ENCODE results near the gene CFAP91. TPM values are rescaled to one million over a fixed set of nuclear protein-coding genes. Genes with fewer than 3 reads are reported as not detected.

Gene CFAP91
- total RNA-seq, 1 donor from 2014 or later: 4.2 TPM

DNA sequence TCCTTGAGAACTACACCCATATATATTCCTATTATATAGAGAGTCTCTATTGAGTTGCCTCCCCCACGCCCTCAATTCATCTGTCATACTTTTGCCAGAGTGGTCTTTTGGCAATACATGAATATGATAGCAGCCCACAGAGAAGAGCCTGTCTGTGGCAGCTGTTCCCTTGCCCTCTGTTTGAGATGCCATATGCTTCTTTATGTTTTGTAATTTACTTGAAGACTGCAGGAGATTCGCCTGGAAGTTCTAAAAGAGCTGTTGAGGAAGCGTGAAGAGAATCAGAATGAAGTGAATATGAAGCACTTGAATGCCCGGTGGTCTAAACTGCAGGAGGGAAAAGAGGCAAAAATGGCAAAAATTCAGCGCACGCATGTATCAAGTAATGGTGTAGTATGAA lies 27.2 kb downstream of the CFAP91 start:
- no peak for DNase-seq (ENCODE audit: extremely low spot score in 2 of 2)
- no peak for TF ChIP-seq POLR2AphosphoS5 (IDR thresholded peaks at IDR 0.05; ENCODE audit: insufficient read depth in 1 of 2, low read depth in 1 of 2)
- TF ChIP-seq, protein P1, sequence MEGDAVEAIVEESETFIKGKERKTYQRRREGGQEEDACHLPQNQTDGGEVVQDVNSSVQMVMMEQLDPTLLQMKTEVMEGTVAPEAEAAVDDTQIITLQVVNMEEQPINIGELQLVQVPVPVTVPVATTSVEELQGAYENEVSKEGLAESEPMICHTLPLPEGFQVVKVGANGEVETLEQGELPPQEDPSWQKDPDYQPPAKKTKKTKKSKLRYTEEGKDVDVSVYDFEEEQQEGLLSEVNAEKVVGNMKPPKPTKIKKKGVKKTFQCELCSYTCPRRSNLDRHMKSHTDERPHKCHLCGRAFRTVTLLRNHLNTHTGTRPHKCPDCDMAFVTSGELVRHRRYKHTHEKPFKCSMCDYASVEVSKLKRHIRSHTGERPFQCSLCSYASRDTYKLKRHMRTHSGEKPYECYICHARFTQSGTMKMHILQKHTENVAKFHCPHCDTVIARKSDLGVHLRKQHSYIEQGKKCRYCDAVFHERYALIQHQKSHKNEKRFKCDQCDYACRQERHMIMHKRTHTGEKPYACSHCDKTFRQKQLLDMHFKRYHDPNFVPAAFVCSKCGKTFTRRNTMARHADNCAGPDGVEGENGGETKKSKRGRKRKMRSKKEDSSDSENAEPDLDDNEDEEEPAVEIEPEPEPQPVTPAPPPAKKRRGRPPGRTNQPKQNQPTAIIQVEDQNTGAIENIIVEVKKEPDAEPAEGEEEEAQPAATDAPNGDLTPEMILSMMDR (IDR thresholded peaks at IDR 0.05): no peak
- no peak for TF ChIP-seq POLR2A (IDR thresholded peaks at IDR 0.05)
- no peaks in the 10 kb centered on the region for H3K36me3 ChIP-seq
- H3K9me3 ChIP-seq: no peaks in the 10 kb centered on the region
- H3K27me3 ChIP-seq: no peaks in the 10 kb centered on the region
- H3K27ac ChIP-seq: no peak overlapping the region
- no peaks in the 10 kb centered on the region for H3K4me1 ChIP-seq
- no peak overlapping the region for H3K4me3 ChIP-seq
- intact Hi-C loops (cut with DNase I): no loop called here

DNA sequence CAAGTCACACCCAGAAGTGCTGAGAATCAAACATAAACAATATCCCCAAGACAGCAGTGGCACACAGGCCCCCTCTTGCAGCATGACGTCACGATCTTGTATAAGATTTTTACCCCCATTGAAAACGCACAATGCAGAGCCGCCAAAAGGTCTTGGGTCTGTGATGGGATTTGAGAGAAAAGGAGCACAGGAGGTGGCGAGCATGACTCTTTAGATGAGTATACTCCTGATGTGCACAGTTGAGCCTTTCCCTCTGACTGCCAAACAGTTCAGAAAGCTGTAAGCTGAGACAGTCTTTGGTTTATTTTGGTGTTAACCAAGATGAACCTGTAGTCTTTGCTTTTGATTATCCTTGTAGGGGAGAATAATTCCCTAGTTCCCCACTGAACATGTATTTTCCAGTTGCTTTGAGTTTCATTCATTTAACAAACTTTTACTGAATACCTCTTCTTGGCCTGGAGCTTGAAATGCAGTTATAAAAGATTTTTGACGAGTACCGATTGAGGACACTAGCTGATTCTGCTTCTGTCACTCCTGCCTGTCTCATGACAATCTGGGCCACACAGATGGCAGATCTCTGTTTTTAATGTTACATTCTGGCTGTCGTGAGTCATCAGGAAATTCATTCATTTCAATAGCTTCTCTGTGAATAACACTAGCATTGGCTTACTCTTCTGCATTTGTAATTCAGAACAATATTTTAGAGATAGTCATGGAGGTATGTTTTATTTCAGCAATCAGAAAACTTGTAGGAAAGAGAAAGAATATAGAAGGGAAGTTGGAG lies 28.9 kb downstream of the CFAP91 start:
- no peak for DNase-seq (ENCODE audit: extremely low spot score in 2 of 2)
- no peaks in the 10 kb centered on the region for H3K9me3 ChIP-seq
- no peak for TF ChIP-seq POLR2A (IDR thresholded peaks at IDR 0.05)
- no peak for TF ChIP-seq POLR2AphosphoS5 (IDR thresholded peaks at IDR 0.05; ENCODE audit: insufficient read depth in 1 of 2, low read depth in 1 of 2)
- TF ChIP-seq, protein P1 (IDR thresholded peaks at IDR 0.05): no peak
- no peak overlapping the region for H3K4me3 ChIP-seq
- no peaks in the 10 kb centered on the region for H3K27me3 ChIP-seq
- H3K27ac ChIP-seq: no peak overlapping the region
- H3K4me1 ChIP-seq: no peaks in the 10 kb centered on the region
- intact Hi-C loops (cut with DNase I): no loop called here
- no peaks in the 10 kb centered on the region for H3K36me3 ChIP-seq

DNA sequence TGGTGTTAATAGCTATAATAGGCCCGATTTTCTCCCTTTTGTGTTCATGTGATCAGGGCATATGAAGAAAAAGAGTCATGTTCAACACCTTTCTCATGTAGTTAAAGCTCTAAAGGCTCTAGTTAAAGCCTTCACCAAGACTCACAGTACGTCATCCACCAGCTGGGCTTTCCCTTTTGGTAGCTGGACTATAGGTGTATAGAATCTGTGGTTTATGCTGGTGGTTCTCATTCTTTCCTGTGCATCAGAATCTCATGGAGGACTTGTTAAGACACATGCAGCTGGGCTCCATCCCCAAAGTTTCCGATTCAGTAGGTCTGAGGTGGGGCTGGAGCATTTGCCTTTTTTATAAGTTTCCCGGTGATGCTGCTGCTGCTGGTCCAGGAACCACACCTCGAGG lies 31.0 kb downstream of the CFAP91 start:
- intact Hi-C loops (cut with DNase I): no loop called here
- Histone ChIP-seq H3K4me3 (no peak overlapping the region), H3K36me3 (no peaks in the 10 kb centered on the region), H3K27ac (no peak overlapping the region), H3K9me3 (no peaks in the 10 kb centered on the region), H3K4me1 (no peaks in the 10 kb centered on the region), H3K27me3 (no peaks in the 10 kb centered on the region)
- TF ChIP-seq POLR2A (IDR thresholded peaks at IDR 0.05) (no peak), POLR2AphosphoS5 (IDR thresholded peaks at IDR 0.05; ENCODE audit: insufficient read depth in 1 of 2, low read depth in 1 of 2) (no peak)
- TF ChIP-seq, protein P1 (IDR thresholded peaks at IDR 0.05): no peak
- DNase-seq (ENCODE audit: extremely low spot score in 2 of 2): no peak

DNA sequence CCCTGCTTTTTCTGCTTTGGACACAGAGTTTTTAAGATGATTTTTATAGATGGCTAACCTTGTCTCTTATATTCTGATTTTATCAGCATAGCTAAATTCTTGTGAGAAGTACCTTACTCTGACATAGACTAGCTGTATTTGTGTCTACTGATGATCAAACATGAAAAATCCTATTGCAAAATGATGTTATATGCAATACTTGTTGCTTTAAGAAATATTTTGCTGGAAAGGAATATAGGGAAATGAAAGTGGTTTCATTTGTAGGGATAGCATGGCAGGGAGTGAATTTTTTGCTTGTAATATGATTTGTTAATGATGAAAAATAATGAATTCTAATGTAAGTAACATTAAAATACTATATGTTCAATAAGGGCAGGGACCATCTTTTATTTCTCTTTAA lies 35.9 kb downstream of the CFAP91 start:
- Histone ChIP-seq H3K27ac (no peak overlapping the region), H3K9me3 (no peaks in the 10 kb centered on the region), H3K27me3 (no peaks in the 10 kb centered on the region), H3K4me3 (no peak overlapping the region), H3K4me1 (no peaks in the 10 kb centered on the region), H3K36me3 (no peaks in the 10 kb centered on the region)
- intact Hi-C loops (cut with DNase I): no loop called here
- no peak for DNase-seq (ENCODE audit: extremely low spot score in 2 of 2)
- no peak for TF ChIP-seq POLR2A (IDR thresholded peaks at IDR 0.05)
- TF ChIP-seq, protein P1 (IDR thresholded peaks at IDR 0.05): no peak
- no peak for TF ChIP-seq POLR2AphosphoS5 (IDR thresholded peaks at IDR 0.05; ENCODE audit: insufficient read depth in 1 of 2, low read depth in 1 of 2)
